Measurements from ENCODE around the gene CALD1.

DNA sequence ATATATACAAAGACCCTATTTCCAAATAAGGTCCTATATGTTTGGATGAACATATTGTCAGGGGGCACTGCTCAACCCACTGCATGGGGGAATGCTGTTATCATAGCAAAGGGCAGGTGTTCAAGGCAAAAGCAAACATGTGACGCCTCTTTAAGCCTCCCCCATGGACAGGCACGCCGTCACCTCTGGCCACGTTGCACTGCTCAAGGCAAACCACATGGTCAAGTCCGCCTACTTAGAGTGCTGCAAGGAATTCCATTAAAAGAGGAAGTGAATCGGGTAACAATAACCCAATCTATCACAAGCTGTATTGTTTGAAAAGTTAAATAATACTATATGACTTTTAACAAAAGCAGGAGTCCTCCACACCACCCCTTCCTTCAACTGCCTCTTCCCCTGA is 8.8 kb upstream of the CALD1 start:
- TF ChIP-seq, protein P1, sequence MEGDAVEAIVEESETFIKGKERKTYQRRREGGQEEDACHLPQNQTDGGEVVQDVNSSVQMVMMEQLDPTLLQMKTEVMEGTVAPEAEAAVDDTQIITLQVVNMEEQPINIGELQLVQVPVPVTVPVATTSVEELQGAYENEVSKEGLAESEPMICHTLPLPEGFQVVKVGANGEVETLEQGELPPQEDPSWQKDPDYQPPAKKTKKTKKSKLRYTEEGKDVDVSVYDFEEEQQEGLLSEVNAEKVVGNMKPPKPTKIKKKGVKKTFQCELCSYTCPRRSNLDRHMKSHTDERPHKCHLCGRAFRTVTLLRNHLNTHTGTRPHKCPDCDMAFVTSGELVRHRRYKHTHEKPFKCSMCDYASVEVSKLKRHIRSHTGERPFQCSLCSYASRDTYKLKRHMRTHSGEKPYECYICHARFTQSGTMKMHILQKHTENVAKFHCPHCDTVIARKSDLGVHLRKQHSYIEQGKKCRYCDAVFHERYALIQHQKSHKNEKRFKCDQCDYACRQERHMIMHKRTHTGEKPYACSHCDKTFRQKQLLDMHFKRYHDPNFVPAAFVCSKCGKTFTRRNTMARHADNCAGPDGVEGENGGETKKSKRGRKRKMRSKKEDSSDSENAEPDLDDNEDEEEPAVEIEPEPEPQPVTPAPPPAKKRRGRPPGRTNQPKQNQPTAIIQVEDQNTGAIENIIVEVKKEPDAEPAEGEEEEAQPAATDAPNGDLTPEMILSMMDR (IDR thresholded peaks at IDR 0.05): no peak
- TF ChIP-seq POLR2A (IDR thresholded peaks at IDR 0.05): no peak
- no peak for TF ChIP-seq POLR2AphosphoS5 (IDR thresholded peaks at IDR 0.05)
- no peak for TF ChIP-seq EP300 (IDR thresholded peaks at IDR 0.05)

Measured in upper lobe of left lung (tissue), 4 donors.